A549 (cell line): Measurements from ENCODE around the gene SCTR. TPM values are rescaled to one million over a fixed set of nuclear protein-coding genes. Genes with fewer than 3 reads are reported as not detected.

Experiments used
- ATAC-seq, 2 experiments: fragments of 200-7000 bp in 1 of 2; fragments of >200 bp in 1 of 2; cut with Nextera tagmentation in 1 of 2; cut with Tn5 transposase in 1 of 2; 3 replicates each; pipeline versions ENCODE4 v1.8.0 to v1.9.1; 2018 to 2020; ENCODE audit warnings: mild to moderate bottlenecking in 1 of 2, moderate library complexity in 1 of 2
- CTCF ChIA-PET: fragments of 300-600 bp; sonication (Branson Sonifier 250); formaldehyde crosslinking; extraction: SDS; loops from one replicate; lab custom pipeline; 2021; ENCODE audit warnings: antibody characterized with exemption, inconsistent platforms; lab: Yijun Ruan, JAX
- POLR2A ChIA-PET: fragments of 350-600 bp; formaldehyde crosslinking; extraction: SDS; loops from one replicate; lab custom pipeline; 2021; ENCODE audit warnings: antibody characterized with exemption, inconsistent platforms; lab: Yijun Ruan, JAX
- DNase-seq, 2 experiments: peaks; one replicate each; pipeline versions ENCODE4 v3.0.0 to v3.0.0-alpha.2; 2011 to 2016; ENCODE audit warnings: low read depth in 1 of 2, low spot score in 1 of 2
- FAIRE-seq: peaks from 2 replicates; lab custom pipeline; 2011; peaks lifted over from hg19 to GRCh38; lab: Jason Lieb, UNC
- H3K27ac ChIP-seq, 2 experiments: fragments of >200 bp; sonication (Bioruptor Twin); formaldehyde crosslinking; 3 replicates each; pipeline ENCODE4 v1.5.1; 2016 to 2017
- H3K4me1 ChIP-seq: fragments of >200 bp; sonication (Bioruptor Twin); formaldehyde crosslinking; 3 replicates; pipeline ENCODE4 v1.6.1; 2016
- H3K4me2 ChIP-seq: fragments of >200 bp; sonication (Bioruptor Twin); formaldehyde crosslinking; 3 replicates; pipeline ENCODE4 v1.6.1; 2016
- H3K4me3 ChIP-seq: fragments of >200 bp; sonication (Bioruptor Twin); formaldehyde crosslinking; 3 replicates; pipeline ENCODE4 v1.5.1; 2016
- H3K9me3 ChIP-seq: fragments of >200 bp; sonication (Bioruptor Twin); formaldehyde crosslinking; 3 replicates; pipeline ENCODE4 v1.6.1; 2016
- BHLHE40 ChIP-seq: IDR thresholded peaks from 2 replicates; pipeline ENCODE4 v1.6.1; 2012; ENCODE audit warnings: low read depth, low read length, inconsistent platforms
- CEBPB ChIP-seq, 2 experiments: fragments of >200 bp in 1 of 2; sonication (Bioruptor Twin) in 1 of 2; formaldehyde crosslinking in 1 of 2; IDR thresholded peaks; 2 replicates each; pipeline ENCODE4 v1.6.1; 2012 to 2016
- CHD4 ChIP-seq: fragments of 200-600 bp; sonication (generic); IDR thresholded peaks from 2 replicates; pipeline ENCODE4 v1.6.1; 2016; ENCODE audit warnings: antibody characterized with exemption, mild to moderate bottlenecking, borderline replicate concordance
- EHMT2 ChIP-seq: fragments of 200-600 bp; sonication (generic); IDR thresholded peaks from 2 replicates; pipeline ENCODE4 v1.6.1; 2016; ENCODE audit warnings: antibody characterized with exemption, low read depth, mild to moderate bottlenecking, moderate library complexity
- EP300 ChIP-seq, 2 experiments: fragments of >200 bp; sonication (Bioruptor Twin); formaldehyde crosslinking; IDR thresholded peaks; 2 replicates in 1 of 2; 3 replicates in 1 of 2; pipeline ENCODE4 v1.6.1; 2016 to 2017
- FOSB ChIP-seq: fragments of 250-450 bp; sonication (Bioruptor Pico); IDR thresholded peaks from 2 replicates; pipeline ENCODE4 v1.5.0; 2020; ENCODE audit warnings: mild to moderate bottlenecking, moderate library complexity
- FOXS1 ChIP-seq: fragments of 250-450 bp; sonication (Bioruptor Pico); IDR thresholded peaks from 2 replicates; pipeline ENCODE4 v1.5.0; 2020; ENCODE audit warnings: mild to moderate bottlenecking, moderate library complexity
- HEYL ChIP-seq: fragments of 250-450 bp; sonication (Bioruptor Pico); IDR thresholded peaks from 2 replicates; pipeline ENCODE4 v1.8.0; 2021; ENCODE audit warnings: mild to moderate bottlenecking, moderate library complexity
- HOXA7 ChIP-seq: fragments of 250-450 bp; sonication (Bioruptor Pico); IDR thresholded peaks from 2 replicates; pipeline ENCODE4 v1.5.0; 2020; ENCODE audit warnings: mild to moderate bottlenecking, moderate library complexity
- JUN ChIP-seq, 2 experiments: fragments of >200 bp; sonication (Bioruptor Twin); formaldehyde crosslinking; IDR thresholded peaks; 2 replicates in 1 of 2; 3 replicates in 1 of 2; pipeline ENCODE4 v1.6.1; 2016 to 2017
- JUNB ChIP-seq: fragments of >200 bp; sonication (Bioruptor Twin); formaldehyde crosslinking; IDR thresholded peaks from 2 replicates; pipeline ENCODE4 v1.6.1; 2016
- KDM5A ChIP-seq: fragments of 200-600 bp; sonication (generic); IDR thresholded peaks from 2 replicates; pipeline ENCODE4 v1.6.1; 2016; ENCODE audit warnings: antibody characterized with exemption, mild to moderate bottlenecking
- MAFK ChIP-seq: fragments of 450-650 bp; IDR thresholded peaks from 2 replicates; pipeline ENCODE4 v1.6.1; 2014; ENCODE audit not compliant: partially characterized antibody
- MYC ChIP-seq: IDR thresholded peaks from 2 replicates; pipeline ENCODE4 v1.6.1; 2012; ENCODE audit warnings: mild to moderate bottlenecking, inconsistent platforms, low read length, improper control_type of control experiment, borderline replicate concordance
- NFE2L2 ChIP-seq: fragments of 150-350 bp; conservative IDR thresholded peaks from 2 replicates; pipeline ENCODE4 v1.6.1; 2014; ENCODE audit warnings: low read length
- NPAS2 ChIP-seq: fragments of 250-450 bp; sonication (Bioruptor Pico); IDR thresholded peaks from 2 replicates; pipeline ENCODE4 v1.8.0; 2022; ENCODE audit warnings: mild to moderate bottlenecking, moderate library complexity, borderline replicate concordance
- NR3C1 ChIP-seq: fragments of >200 bp; sonication (Bioruptor Twin); formaldehyde crosslinking; IDR thresholded peaks from 3 replicates; pipeline ENCODE4 v1.6.1; 2017
- PHF8 ChIP-seq: fragments of 200-600 bp; sonication (generic); IDR thresholded peaks from 2 replicates; pipeline ENCODE4 v1.6.1; 2016; ENCODE audit warnings: low read depth, mild to moderate bottlenecking, antibody characterized with exemption, moderate library complexity, borderline replicate concordance
- POLR2A ChIP-seq: IDR thresholded peaks from 2 replicates; pipeline ENCODE4 v1.6.1; 2012; ENCODE audit warnings: mild to moderate bottlenecking, low read length
- RCOR1 ChIP-seq: fragments of 150-350 bp; IDR thresholded peaks from 2 replicates; pipeline ENCODE4 v1.6.1; 2014; ENCODE audit warnings: antibody characterized with exemption, low read length, low read depth
- RFX5 ChIP-seq: fragments of 450-650 bp; IDR thresholded peaks from 2 replicates; pipeline ENCODE4 v1.7.1; 2014; ENCODE audit warnings: antibody characterized with exemption, mild to moderate bottlenecking, moderate library complexity
- ZFP36 ChIP-seq: fragments of 450-650 bp; IDR thresholded peaks from 2 replicates; pipeline ENCODE4 v1.6.1; 2014; ENCODE audit warnings: borderline replicate concordance; ENCODE audit not compliant: partially characterized antibody
- WGBS: methylation state at CpG from one replicate; pipeline ENCODE4 v1.1.6; 2017; ENCODE audit errors: missing lambda C conversion rate; 5-methylcytosine and 5-hydroxymethylcytosine counted together
- polyA plus RNA-seq, 4 experiments: library from polyadenylated mRNA; depleted of rRNA in 3 of 4; stranded (reverse); fragments of >200 nt; fragmentation: RNase III in 1 of 4; extraction: RNeasy Plus Mini Kit Qiagen cat#74134 plus additional on column Dnase treatment in 1 of 4; gene quantifications; 2 replicates in 3 of 4; 3 replicates in 1 of 4; pipeline ENCODE4 v1.2.3, GENCODE V29; 2011 to 2017
- TF ChIP-seq, protein P1 (sequence below): fragments of >200 bp; sonication (Bioruptor Twin); formaldehyde crosslinking; IDR thresholded peaks from 3 replicates; pipeline ENCODE4 v1.6.1; 2016
- TF ChIP-seq, protein P2 (sequence below): fragments of >200 bp; sonication (Bioruptor Twin); formaldehyde crosslinking; IDR thresholded peaks from 3 replicates; pipeline ENCODE4 v1.5.1; 2016
- TF ChIP-seq, protein P3 (sequence below): fragments of 200-600 bp; sonication (generic); IDR thresholded peaks from 2 replicates; pipeline ENCODE4 v1.6.1; 2016; ENCODE audit warnings: antibody characterized with exemption, mild to moderate bottlenecking, moderate library complexity

SCTR gene
- polyA plus RNA-seq, 2 of the 4 experiments (the other 2 are of a cell fraction): not detected

DNA sequence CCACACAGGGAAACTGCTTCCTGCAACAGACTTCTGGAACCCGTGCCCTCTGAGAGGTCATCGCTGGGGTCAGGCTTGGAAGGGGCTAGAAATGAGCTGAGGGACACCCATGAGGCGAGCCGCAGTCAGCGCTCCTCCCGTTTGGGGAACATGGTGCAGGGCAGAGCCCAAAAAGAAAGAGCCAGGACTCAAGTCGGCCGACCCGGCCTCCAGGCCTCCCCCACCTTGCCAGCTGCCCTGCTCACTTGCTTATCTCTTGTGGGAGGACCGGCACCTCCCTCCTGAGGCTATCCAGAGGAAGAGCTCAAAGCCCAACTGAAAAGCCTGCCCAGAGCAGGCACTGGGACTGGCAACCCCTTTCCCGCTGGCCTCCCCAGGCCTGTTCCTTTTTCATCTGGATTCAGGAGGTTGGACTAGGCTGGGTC lies 43.6 kb downstream of the SCTR start:
- no peak for FAIRE-seq
- ChIA-PET POLR2A (no interaction called here), CTCF (interaction anchor here (0.6 to 14.8 kb wide), 6 partner anchors 8 to 1848 kb away, joined by 3 to 255 read pairs (median 4); no protein-coding TSS in a partner anchor)
- Histone ChIP-seq H3K9me3 (no peaks in the 10 kb centered on the region), H3K4me2 (no peak overlapping the region), H3K4me3 (no peak overlapping the region), H3K4me1 (peaks cover 21% of the 10 kb centered on the region), H3K27ac (no peak overlapping the region)
- no peak for ATAC-seq
- no peak for TF ChIP-seq HEYL (CRISPR knock-in tag)
- TF ChIP-seq BHLHE40: no peak
- TF ChIP-seq, protein P1, sequence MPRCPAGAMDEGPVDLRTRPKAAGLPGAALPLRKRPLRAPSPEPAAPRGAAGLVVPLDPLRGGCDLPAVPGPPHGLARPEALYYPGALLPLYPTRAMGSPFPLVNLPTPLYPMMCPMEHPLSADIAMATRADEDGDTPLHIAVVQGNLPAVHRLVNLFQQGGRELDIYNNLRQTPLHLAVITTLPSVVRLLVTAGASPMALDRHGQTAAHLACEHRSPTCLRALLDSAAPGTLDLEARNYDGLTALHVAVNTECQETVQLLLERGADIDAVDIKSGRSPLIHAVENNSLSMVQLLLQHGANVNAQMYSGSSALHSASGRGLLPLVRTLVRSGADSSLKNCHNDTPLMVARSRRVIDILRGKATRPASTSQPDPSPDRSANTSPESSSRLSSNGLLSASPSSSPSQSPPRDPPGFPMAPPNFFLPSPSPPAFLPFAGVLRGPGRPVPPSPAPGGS: no peak
- no peak for TF ChIP-seq JUNB
- TF ChIP-seq CEBPB (IDR thresholded peaks at IDR 0.05): no peak
- no peak for TF ChIP-seq NFE2L2
- TF ChIP-seq ZFP36: no peak
- TF ChIP-seq POLR2A: no peak
- TF ChIP-seq KDM5A: no peak
- no peak for TF ChIP-seq RFX5
- no peak for TF ChIP-seq MAFK
- no peak for TF ChIP-seq RCOR1
- DNase-seq: no peak
- 59% methylated on average over 2 of the region's 11 CpGs for WGBS

DNA sequence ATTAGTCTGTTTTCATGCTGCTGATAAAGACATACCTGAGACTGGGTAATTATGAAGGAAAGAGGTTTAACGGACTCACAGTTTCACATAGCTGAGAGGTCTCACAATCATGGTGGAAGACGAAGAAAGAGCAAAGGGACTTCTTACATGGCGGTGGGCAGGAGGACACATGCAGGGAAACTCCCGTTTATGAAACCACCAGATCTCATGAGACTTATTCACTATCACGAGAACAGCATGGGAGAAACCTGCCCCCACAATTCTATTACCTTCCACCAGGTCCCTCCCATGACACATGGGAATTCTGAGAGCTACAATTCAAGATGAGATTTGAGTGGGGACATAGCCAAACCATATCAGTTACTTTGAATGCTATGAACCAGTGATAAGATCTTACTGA lies 44.1 kb downstream of the SCTR start:
- DNase-seq (no peak), FAIRE-seq (no peak), ATAC-seq (no peak)
- H3K27ac ChIP-seq: no peak overlapping the region
- H3K4me2 ChIP-seq: no peak overlapping the region
- H3K4me3 ChIP-seq: no peak overlapping the region
- ChIA-PET POLR2A (no interaction called here), CTCF (interaction anchor here (0.6 to 14.8 kb wide), 7 partner anchors 9 to 1847 kb away, joined by 3 to 255 read pairs (median 5); no protein-coding TSS in a partner anchor)
- WGBS: 80% methylated on average over 5 of the region's 5 CpGs
- H3K9me3 ChIP-seq: no peaks in the 10 kb centered on the region
- TF ChIP-seq PHF8 (no peak), CEBPB (IDR thresholded peaks at IDR 0.05) (no peak), EHMT2 (no peak), FOSB (no peak), NPAS2 (CRISPR knock-in tag) (no peak), KDM5A (no peak), FOXS1 (CRISPR knock-in tag) (no peak), BHLHE40 (no peak), CHD4 (no peak), HOXA7 (no peak), MYC (no peak), EP300 (IDR thresholded peaks at IDR 0.05) (no peak), NR3C1 (no peak), JUN (IDR thresholded peaks at IDR 0.05) (no peak)
- TF ChIP-seq, protein P2, sequence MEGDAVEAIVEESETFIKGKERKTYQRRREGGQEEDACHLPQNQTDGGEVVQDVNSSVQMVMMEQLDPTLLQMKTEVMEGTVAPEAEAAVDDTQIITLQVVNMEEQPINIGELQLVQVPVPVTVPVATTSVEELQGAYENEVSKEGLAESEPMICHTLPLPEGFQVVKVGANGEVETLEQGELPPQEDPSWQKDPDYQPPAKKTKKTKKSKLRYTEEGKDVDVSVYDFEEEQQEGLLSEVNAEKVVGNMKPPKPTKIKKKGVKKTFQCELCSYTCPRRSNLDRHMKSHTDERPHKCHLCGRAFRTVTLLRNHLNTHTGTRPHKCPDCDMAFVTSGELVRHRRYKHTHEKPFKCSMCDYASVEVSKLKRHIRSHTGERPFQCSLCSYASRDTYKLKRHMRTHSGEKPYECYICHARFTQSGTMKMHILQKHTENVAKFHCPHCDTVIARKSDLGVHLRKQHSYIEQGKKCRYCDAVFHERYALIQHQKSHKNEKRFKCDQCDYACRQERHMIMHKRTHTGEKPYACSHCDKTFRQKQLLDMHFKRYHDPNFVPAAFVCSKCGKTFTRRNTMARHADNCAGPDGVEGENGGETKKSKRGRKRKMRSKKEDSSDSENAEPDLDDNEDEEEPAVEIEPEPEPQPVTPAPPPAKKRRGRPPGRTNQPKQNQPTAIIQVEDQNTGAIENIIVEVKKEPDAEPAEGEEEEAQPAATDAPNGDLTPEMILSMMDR: no peak
- TF ChIP-seq, protein P3, sequence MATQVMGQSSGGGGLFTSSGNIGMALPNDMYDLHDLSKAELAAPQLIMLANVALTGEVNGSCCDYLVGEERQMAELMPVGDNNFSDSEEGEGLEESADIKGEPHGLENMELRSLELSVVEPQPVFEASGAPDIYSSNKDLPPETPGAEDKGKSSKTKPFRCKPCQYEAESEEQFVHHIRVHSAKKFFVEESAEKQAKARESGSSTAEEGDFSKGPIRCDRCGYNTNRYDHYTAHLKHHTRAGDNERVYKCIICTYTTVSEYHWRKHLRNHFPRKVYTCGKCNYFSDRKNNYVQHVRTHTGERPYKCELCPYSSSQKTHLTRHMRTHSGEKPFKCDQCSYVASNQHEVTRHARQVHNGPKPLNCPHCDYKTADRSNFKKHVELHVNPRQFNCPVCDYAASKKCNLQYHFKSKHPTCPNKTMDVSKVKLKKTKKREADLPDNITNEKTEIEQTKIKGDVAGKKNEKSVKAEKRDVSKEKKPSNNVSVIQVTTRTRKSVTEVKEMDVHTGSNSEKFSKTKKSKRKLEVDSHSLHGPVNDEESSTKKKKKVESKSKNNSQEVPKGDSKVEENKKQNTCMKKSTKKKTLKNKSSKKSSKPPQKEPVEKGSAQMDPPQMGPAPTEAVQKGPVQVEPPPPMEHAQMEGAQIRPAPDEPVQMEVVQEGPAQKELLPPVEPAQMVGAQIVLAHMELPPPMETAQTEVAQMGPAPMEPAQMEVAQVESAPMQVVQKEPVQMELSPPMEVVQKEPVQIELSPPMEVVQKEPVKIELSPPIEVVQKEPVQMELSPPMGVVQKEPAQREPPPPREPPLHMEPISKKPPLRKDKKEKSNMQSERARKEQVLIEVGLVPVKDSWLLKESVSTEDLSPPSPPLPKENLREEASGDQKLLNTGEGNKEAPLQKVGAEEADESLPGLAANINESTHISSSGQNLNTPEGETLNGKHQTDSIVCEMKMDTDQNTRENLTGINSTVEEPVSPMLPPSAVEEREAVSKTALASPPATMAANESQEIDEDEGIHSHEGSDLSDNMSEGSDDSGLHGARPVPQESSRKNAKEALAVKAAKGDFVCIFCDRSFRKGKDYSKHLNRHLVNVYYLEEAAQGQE: no peak
- H3K4me1 ChIP-seq: peaks cover 15% of the 10 kb centered on the region
